OCI-LY3 (cell line): ENCODE measurements around the gene FUOM.

Source experiments
- H2AFZ ChIP-seq: fragments of 200-600, 300-600 bp; shearing (Covaris generic); 2 replicates; pipeline ENCODE4 v1.6.0; 2014; ENCODE audit warnings: antibody characterized with exemption, low read depth, low read length
- H3K27ac ChIP-seq: fragments of 200-600, 300-600 bp; sonication (generic); 2 replicates; pipeline ENCODE4 v1.5.1; 2014; ENCODE audit warnings: mild to moderate bottlenecking, low read length, moderate library complexity, mixed read lengths
- H3K27me3 ChIP-seq: fragments of 200-600, 300-600 bp; sonication (generic); 2 replicates; pipeline ENCODE4 v1.6.1; 2014; ENCODE audit warnings: low read depth, low read length, mixed read lengths
- H3K36me3 ChIP-seq: fragments of 200-600, 300-600 bp; sonication (generic); replicated peaks from 2 replicates; pipeline ENCODE3; 2014; ENCODE audit warnings: low read depth, low read length, mixed read lengths
- H3K4me1 ChIP-seq: fragments of 300-600, 200-600 bp; sonication (generic); 2 replicates; pipeline ENCODE4 v1.6.1; 2014; ENCODE audit warnings: low read length, mixed read lengths
- H3K4me2 ChIP-seq: fragments of 200-600, 300-600 bp; sonication (generic); 2 replicates; pipeline ENCODE4 v1.6.1; 2014; ENCODE audit warnings: low read length, mixed read lengths
- H3K4me3 ChIP-seq: fragments of 300-600, 200-600 bp; sonication (generic); 2 replicates; pipeline ENCODE4 v1.5.1; 2014; ENCODE audit warnings: antibody characterized with exemption, mild to moderate bottlenecking, low read length, moderate library complexity
- H3K79me2 ChIP-seq: fragments of 300-600, 200-600 bp; shearing (Covaris generic); 2 replicates; pipeline ENCODE4 v1.6.1; 2014; ENCODE audit warnings: mild to moderate bottlenecking, low read length, mixed read lengths
- H3K9ac ChIP-seq: fragments of 300-600, 200-600 bp; shearing (Covaris generic); 2 replicates; pipeline ENCODE4 v1.6.0; 2014; ENCODE audit warnings: mild to moderate bottlenecking, low read length, moderate library complexity
- H3K9me3 ChIP-seq: fragments of 200-600, 300-600 bp; shearing (Covaris generic); 2 replicates; pipeline ENCODE4 v1.6.1; 2014; ENCODE audit warnings: low read length, mixed read lengths; ENCODE audit not compliant: insufficient read depth
- H4K20me1 ChIP-seq: fragments of 200-600, 300-600 bp; sonication (generic); 2 replicates; pipeline ENCODE4 v1.6.1; 2016; ENCODE audit warnings: low read length, mixed read lengths; ENCODE audit not compliant: insufficient read depth
- CTCF ChIP-seq: fragments of 200-600, 300-600 bp; sonication (generic); IDR thresholded peaks from 2 replicates; pipeline ENCODE4 v1.5.1; 2014; ENCODE audit warnings: antibody characterized with exemption, low read length, low read depth
- EZH2phosphoT487 ChIP-seq: fragments of 200-600 bp; shearing (Covaris generic); IDR thresholded peaks from 2 replicates; pipeline ENCODE4 v1.6.1; 2018; ENCODE audit warnings: antibody characterized with exemption, mixed run types, low read depth

The FUOM gene

GRCh38 chr10:133341983-133342382, 15.8 kb downstream of the FUOM start:
- H3K27ac ChIP-seq = no peak overlapping the region
- H3K4me1 ChIP-seq = no peaks in the 10 kb centered on the region
- no peaks in the 10 kb centered on the region for H4K20me1 ChIP-seq
- no peaks in the 10 kb centered on the region for H3K36me3 ChIP-seq
- H3K4me2 ChIP-seq = no peak overlapping the region
- no peaks in the 10 kb centered on the region for H3K27me3 ChIP-seq
- H2AFZ ChIP-seq = no peak overlapping the region
- no peaks in the 10 kb centered on the region for H3K9me3 ChIP-seq
- TF ChIP-seq CTCF = no peak
- no peak for TF ChIP-seq EZH2phosphoT487
- no peaks in the 10 kb centered on the region for H3K79me2 ChIP-seq
- H3K9ac ChIP-seq = no peak overlapping the region
- H3K4me3 ChIP-seq = no peak overlapping the region

- Histone ChIP-seq H3K4me3 (no peak overlapping the region), H3K27ac (no peak overlapping the region), H3K27me3 (no peaks in the 10 kb centered on the region), H3K79me2 (no peaks in the 10 kb centered on the region), H3K4me2 (no peak overlapping the region), H4K20me1 (no peaks in the 10 kb centered on the region), H3K4me1 (no peaks in the 10 kb centered on the region), H2AFZ (no peak overlapping the region), H3K36me3 (no peaks in the 10 kb centered on the region), H3K9me3 (no peaks in the 10 kb centered on the region), H3K9ac (no peak overlapping the region)
- no peak for TF ChIP-seq EZH2phosphoT487
- no peak for TF ChIP-seq CTCF
These were observed 18.0 kb downstream of the FUOM start for GRCh38 chr10:133339708-133340380.

- TF ChIP-seq CTCF (no peak), EZH2phosphoT487 (no peak)
- no peak overlapping the region for H3K4me3 ChIP-seq
- H2AFZ ChIP-seq = no peak overlapping the region
- H3K4me2 ChIP-seq = no peak overlapping the region
- H3K9me3 ChIP-seq = no peaks in the 10 kb centered on the region
- no peak overlapping the region for H3K9ac ChIP-seq
- no peaks in the 10 kb centered on the region for H3K36me3 ChIP-seq
- H3K27ac ChIP-seq = no peak overlapping the region
- no peaks in the 10 kb centered on the region for H4K20me1 ChIP-seq
- H3K4me1 ChIP-seq = no peaks in the 10 kb centered on the region
- no peaks in the 10 kb centered on the region for H3K27me3 ChIP-seq
- H3K79me2 ChIP-seq = no peaks in the 10 kb centered on the region
These were observed 19.4 kb downstream of the FUOM start for GRCh38 chr10:133338080-133339071.

GRCh38 chr10:133337370-133337725, 20.5 kb downstream of the FUOM start:
- no peak overlapping the region for H3K4me2 ChIP-seq
- no peak overlapping the region for H3K9ac ChIP-seq
- no peaks in the 10 kb centered on the region for H3K79me2 ChIP-seq
- H3K27me3 ChIP-seq = no peaks in the 10 kb centered on the region
- no peak overlapping the region for H2AFZ ChIP-seq
- H3K27ac ChIP-seq = no peak overlapping the region
- H4K20me1 ChIP-seq = no peaks in the 10 kb centered on the region
- H3K4me1 ChIP-seq = no peaks in the 10 kb centered on the region
- no peaks in the 10 kb centered on the region for H3K9me3 ChIP-seq
- H3K36me3 ChIP-seq = no peaks in the 10 kb centered on the region
- no peak for TF ChIP-seq CTCF
- TF ChIP-seq EZH2phosphoT487 = no peak
- H3K4me3 ChIP-seq = no peak overlapping the region
